Urinary bladder (tissue), 4 donors: Measurements from ENCODE around the gene OXSR1. TPM values are rescaled to one million over a fixed set of nuclear protein-coding genes. Genes with fewer than 3 reads are reported as not detected.

Experiments used
- DNase-seq: peaks from one replicate; pipeline ENCODE4 v3.0.0-alpha.2; 2015; ENCODE audit errors: extremely low spot score
- H3K27ac ChIP-seq: one replicate; pipeline ENCODE4 v1.5.1; 2013; ENCODE audit warnings: low read depth, mild to moderate bottlenecking, moderate library complexity
- H3K36me3 ChIP-seq: one replicate; pipeline ENCODE4 v1.6.1; 2013; ENCODE audit warnings: mild to moderate bottlenecking, moderate library complexity; ENCODE audit not compliant: insufficient read depth
- H3K4me1 ChIP-seq: one replicate; pipeline ENCODE4 v1.6.1; 2013; ENCODE audit warnings: mild to moderate bottlenecking, moderate library complexity; ENCODE audit not compliant: insufficient read depth
- H3K4me3 ChIP-seq: one replicate; pipeline ENCODE4 v1.5.1; 2013; ENCODE audit warnings: low read depth, low read length
- WGBS: extraction: QIAGEN DNeasy Blood & Tissue Kit; methylation state at CpG from one replicate; pipeline ENCODE4 v1.1.7; 2013; 5-methylcytosine and 5-hydroxymethylcytosine counted together
- polyA plus RNA-seq: library from polyadenylated mRNA; stranded (reverse); fragments of 200-250 nt; gene quantifications from one replicate; pipeline ENCODE4 v1.2.3, GENCODE V29; 2013
- total RNA-seq: library from RNA; depleted of rRNA; stranded (reverse); fragments of >200 nt; gene quantifications from one replicate; pipeline ENCODE4 v1.2.3, GENCODE V29; 2014
- donor health status: healthy with polysubstance abuse.
- donor health status: healthy.

The OXSR1 gene
- total and polyA plus RNA-seq, 2 donors = 24.4 to 52.2 TPM

DNA sequence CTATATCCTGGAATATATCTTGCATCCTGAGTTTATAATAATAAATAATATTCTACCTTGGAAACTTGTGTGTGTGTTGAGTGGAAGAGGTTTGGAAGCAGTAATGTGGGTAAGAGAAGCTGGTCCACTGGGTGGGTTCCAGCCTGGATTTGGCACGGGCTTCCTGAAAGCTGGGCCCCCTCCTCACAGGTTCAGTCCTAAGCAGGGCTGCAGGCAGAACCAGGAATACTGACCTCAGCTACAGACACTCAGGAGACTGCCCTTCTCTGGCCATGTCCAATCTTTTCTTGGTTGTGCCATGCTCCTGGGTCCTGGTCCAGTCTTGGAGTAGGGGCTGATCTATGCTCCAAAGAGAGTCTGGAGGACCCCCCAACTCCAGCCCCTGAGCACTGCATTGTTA, 22.4 kb upstream of the OXSR1 start:
- Histone ChIP-seq H3K36me3 (no peaks in the 10 kb centered on the region), H3K4me3 (no peak overlapping the region), H3K27ac (no peak overlapping the region), H3K4me1 (no peaks in the 10 kb centered on the region)
- no peak for DNase-seq
- 76% methylated on average over 1 of the region's 1 CpG for WGBS

GRCh38 chr3:38143511-38143910, 21.8 kb upstream of the OXSR1 start:
- Histone ChIP-seq H3K27ac (no peak overlapping the region), H3K4me3 (no peak overlapping the region), H3K36me3 (no peaks in the 10 kb centered on the region), H3K4me1 (no peaks in the 10 kb centered on the region)
- 70% methylated on average over 3 of the region's 3 CpGs for WGBS
- DNase-seq = no peak

DNA sequence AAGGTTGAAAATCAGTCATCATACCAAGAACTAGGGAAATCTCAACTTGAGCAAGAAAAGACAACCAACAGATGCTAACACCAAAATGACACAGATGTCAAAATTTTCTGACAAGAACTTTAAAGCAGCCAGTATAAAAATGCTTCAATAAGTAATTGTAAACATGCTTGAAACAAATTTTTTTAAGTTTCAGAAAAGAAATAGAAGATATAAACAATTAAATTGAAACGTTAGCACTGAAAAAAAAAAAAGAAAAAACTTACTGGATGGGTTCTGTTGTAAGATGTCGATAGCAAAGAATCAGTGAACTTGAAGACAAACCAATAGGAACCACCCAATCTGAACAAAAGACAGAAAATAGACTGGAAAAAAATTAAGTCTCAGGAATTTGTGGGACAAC, 18.8 kb upstream of the OXSR1 start:
- no peaks in the 10 kb centered on the region for H3K4me1 ChIP-seq
- no peak overlapping the region for H3K4me3 ChIP-seq
- 86% methylated on average over 2 of the region's 2 CpGs for WGBS
- DNase-seq = no peak
- H3K36me3 ChIP-seq = no peaks in the 10 kb centered on the region
- H3K27ac ChIP-seq = no peak overlapping the region

DNA sequence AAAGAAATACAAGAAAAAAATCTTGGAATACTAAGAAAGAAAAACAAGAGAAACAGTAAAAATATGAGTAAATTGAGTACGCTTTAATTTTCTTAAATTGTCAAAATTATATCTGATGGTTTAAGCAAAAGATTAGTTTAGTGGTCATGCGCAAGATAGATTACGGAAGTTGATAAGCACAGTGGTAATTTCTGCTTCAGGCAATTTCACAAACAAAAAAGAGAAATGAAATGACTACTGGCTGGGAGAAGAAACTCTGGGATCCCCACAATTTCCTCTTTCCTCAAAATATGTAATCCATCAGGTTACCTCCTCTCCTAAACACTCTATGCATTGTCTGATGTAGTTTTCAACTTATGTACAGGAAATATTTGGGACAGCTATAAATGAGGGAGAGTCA, 17.9 kb upstream of the OXSR1 start:
- 89% methylated on average over 3 of the region's 3 CpGs for WGBS
- Histone ChIP-seq H3K4me3 (no peak overlapping the region), H3K36me3 (no peaks in the 10 kb centered on the region), H3K27ac (no peak overlapping the region), H3K4me1 (no peaks in the 10 kb centered on the region)
- DNase-seq = no peak

- H3K4me1 ChIP-seq = no peaks in the 10 kb centered on the region
- WGBS = 79% methylated on average over 5 of the region's 5 CpGs
- DNase-seq = no peak
Observed at GRCh38 chr3:38148311-38148882, 16.9 kb upstream of the OXSR1 start.

GRCh38 chr3:38149708-38150107, 15.6 kb upstream of the OXSR1 start:
- Histone ChIP-seq H3K36me3 (no peaks in the 10 kb centered on the region), H3K27ac (no peak overlapping the region), H3K4me3 (no peak overlapping the region), H3K4me1 (no peaks in the 10 kb centered on the region)
- DNase-seq = no peak
- 62% methylated on average over 3 of the region's 3 CpGs for WGBS

More at GRCh38 chr3:38148311-38148882, 16.9 kb upstream of the OXSR1 start:
- Histone ChIP-seq H3K4me3 (no peak overlapping the region), H3K36me3 (no peaks in the 10 kb centered on the region), H3K27ac (no peak overlapping the region)

DNA sequence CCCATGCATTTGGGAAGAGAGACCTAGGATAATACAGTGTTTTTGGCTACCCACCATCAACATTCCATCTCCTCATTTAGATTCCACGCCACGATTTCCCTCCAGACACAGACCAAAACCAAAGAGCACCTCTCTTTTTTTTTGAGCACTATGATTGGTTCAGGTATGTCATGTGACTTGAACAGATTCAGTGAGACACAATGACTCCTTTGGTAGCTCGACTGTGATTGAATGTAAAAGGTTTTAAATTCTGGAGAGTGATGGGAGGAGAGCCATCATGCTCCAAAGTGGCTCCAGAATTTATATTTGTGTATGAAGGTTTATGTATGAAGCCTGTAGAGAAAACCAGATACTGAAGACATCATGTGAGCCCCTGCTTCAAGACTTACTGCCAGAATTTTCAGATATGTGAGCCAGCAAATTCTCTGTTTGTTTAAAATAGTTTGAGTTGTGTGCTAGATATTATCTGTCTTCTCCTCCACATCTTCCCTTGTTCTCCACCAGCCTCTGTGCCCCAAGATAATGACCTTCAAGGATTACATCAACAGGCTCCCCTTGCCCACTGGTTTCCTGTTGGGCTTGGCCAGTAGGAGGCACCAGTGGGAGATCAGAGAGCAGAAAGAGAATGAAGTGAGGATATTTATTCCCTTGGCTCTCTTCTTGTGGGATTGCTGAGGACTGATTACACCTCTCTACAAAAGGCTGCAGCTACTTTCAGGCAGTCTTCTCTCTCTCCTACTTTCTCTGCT, 14.4 kb upstream of the OXSR1 start:
- no peaks in the 10 kb centered on the region for H3K4me1 ChIP-seq
- no peaks in the 10 kb centered on the region for H3K36me3 ChIP-seq
- no peak for DNase-seq
- H3K4me3 ChIP-seq = no peak overlapping the region
- WGBS = 73% methylated on average over 3 of the region's 3 CpGs
- no peak overlapping the region for H3K27ac ChIP-seq

DNA sequence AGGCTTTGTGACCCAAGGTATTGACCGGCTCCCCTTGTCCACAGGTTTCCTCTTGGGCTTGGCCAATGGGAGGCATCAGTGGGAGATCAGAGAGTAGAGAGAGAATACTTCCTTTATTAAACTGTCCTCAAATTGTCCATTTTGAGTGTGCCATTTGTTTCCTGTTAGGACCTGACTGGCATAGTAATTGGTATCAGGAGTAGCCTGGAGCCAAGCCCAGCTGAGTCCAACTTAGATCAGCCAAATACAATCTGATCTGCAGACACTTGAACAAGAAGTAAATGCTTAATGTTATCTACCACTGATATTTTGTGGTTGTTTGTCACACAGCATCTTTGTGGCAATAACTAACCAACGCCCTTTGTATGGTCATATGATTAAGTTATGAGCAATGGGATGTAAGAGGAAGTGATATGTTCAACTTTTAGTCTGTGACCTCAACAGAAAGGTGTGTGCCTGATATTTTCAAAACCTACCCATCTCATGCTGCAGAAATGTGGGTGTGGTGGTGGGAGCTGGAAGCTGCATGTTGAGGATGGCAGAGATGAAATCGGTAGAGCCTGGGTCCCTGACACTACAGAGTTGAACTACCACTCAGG, 13.6 kb upstream of the OXSR1 start:
- Histone ChIP-seq H3K4me3 (no peak overlapping the region), H3K27ac (no peak overlapping the region)
- no peak for DNase-seq

DNA sequence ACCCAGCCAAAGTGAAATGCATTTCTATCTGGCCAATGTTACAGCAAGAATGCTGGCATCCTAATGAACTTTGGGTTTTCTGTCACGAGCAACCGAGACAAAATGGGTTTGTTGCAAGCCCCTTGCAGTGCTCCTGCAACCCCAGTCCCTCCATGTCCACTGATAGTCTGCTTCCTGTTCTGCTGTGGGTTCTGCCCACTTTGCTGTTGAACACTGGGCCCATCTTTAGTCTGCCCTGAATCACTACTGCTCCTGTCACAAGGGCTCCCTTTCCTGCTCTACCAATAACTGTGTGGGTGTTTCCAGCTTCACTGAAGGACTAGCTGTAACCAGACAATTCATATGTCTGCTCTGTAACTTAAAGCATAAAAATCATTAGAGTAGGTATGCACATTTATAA, 12.7 kb upstream of the OXSR1 start:
- no peak for DNase-seq
- no peaks in the 10 kb centered on the region for H3K4me1 ChIP-seq
- H3K4me3 ChIP-seq = no peak overlapping the region
- H3K27ac ChIP-seq = no peak overlapping the region
- H3K36me3 ChIP-seq = no peaks in the 10 kb centered on the region
- WGBS = 92% methylated on average over 2 of the region's 2 CpGs

More for the DNA sequence above, 13.6 kb upstream of the OXSR1 start:
- Histone ChIP-seq H3K36me3 (no peaks in the 10 kb centered on the region), H3K4me1 (no peaks in the 10 kb centered on the region)
- WGBS = 90% methylated on average over 3 of the region's 3 CpGs

- Histone ChIP-seq H3K4me3 (no peak overlapping the region), H3K4me1 (no peaks in the 10 kb centered on the region), H3K27ac (no peak overlapping the region), H3K36me3 (no peaks in the 10 kb centered on the region)
- WGBS = 92% methylated on average over 2 of the region's 2 CpGs
- DNase-seq = no peak
Observed at GRCh38 chr3:38153221-38153620, 12.1 kb upstream of the OXSR1 start.

DNA sequence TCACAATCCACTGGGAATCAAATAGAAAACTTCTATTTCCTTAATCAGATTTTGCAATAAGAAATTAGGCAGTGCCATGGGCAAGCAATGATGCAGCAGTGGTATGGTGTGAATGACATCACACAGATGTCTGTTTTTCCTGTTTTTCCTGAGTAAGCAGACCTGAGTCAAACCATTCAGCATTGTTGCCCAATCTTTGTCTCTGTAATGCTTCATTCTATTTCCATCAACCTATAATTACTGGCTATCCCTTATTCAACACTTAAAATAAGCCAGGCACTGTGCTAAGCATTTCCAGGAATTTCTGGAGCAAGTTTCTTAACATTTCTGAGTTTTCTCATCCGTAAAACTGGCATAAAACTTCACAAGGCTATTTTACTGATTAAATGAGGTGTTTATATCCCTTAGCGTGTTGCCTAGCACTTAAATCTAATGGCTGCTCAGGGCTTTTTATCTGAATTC, 11.3 kb upstream of the OXSR1 start:
- H3K36me3 ChIP-seq = no peaks in the 10 kb centered on the region
- DNase-seq = no peak
- no peak overlapping the region for H3K27ac ChIP-seq
- no peak overlapping the region for H3K4me3 ChIP-seq
- 55% methylated on average over 2 of the region's 2 CpGs for WGBS
- H3K4me1 ChIP-seq = no peaks in the 10 kb centered on the region

DNA sequence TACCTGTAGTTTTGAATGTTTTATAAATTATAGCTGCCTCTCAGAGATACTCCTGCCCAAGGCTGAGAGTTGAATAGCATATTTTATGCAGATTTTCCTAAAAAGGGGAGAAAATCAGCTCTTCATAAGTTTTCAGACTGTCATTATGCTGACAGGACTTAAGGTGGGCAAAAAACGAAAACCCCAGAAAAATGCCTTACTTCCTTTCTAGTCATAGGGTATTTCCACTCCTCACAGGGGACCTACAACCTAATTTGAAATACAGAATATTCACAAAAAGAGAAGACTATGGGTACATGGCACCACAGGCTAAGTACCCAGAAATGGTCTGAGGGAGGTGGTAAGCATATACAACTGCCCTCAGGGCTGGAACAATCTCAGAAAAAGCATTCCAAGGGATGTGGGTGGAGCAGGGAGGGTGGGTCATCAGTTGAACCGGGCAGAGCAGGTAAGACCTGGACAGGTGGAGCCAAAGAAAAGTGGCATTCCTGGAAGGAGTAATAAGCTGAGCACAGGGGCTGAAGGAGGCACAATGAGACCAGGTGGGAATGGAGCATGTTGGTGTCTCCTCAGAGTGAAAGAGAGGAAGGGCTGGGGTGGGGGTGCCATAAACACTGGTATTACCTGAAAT, 10.6 kb upstream of the OXSR1 start:
- Histone ChIP-seq H3K36me3 (no peaks in the 10 kb centered on the region), H3K27ac (no peak overlapping the region), H3K4me3 (no peak overlapping the region), H3K4me1 (no peaks in the 10 kb centered on the region)
- no peak for DNase-seq
- WGBS = 66% methylated on average over 2 of the region's 2 CpGs

DNA sequence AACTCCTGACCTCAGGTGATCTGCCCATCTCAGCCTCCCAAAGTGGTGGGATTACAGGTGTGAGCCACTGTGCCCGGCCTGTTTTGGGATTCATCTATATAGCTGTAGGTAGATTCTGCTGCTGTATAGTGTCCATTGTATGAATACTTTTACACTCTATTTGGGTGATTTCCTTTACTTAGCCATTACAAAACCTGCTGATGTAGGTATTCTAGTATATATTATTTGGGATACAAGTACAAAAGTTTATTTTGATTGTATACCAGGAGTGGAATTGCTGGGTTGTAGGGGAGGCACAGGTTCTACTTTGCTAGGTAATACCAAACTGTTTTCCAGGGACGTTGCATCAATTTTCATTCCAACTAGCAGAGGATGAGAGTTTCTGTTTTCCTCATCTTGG, 9.5 kb upstream of the OXSR1 start:
- Histone ChIP-seq H3K4me1 (no peaks in the 10 kb centered on the region), H3K36me3 (no peaks in the 10 kb centered on the region), H3K27ac (no peak overlapping the region), H3K4me3 (no peak overlapping the region)
- 87% methylated on average over 2 of the region's 2 CpGs for WGBS
- DNase-seq = no peak

GRCh38 chr3:38157117-38157516, 8.2 kb upstream of the OXSR1 start:
- WGBS = 92% methylated on average over 2 of the region's 2 CpGs
- H3K36me3 ChIP-seq = no peaks in the 10 kb centered on the region
- no peak overlapping the region for H3K4me3 ChIP-seq
- no peak overlapping the region for H3K27ac ChIP-seq
- no peaks in the 10 kb centered on the region for H3K4me1 ChIP-seq
- no peak for DNase-seq
